HUDEP-2 (cell line): ENCODE measurements around the gene OR2B6.
"Not testable (repeated sequence)": the region's sequence is repeated elsewhere in the genome, so short reads cannot be mapped to it uniquely, and the experiment has no call there.

ENCODE experiments used
- DNase-seq, 76 experiments: peaks; one replicate each; lab custom pipeline; 2025; ENCODE audit not compliant: unreplicated experiment in 76 of 76; lab: John Stamatoyannopoulos, UW

OR2B6 gene

GRCh38 chr6:27956941-27957340, at the start of gene OR2B6:
Gene OR2B6 (plus strand): TSS chr6:27957241. CDS start chr6:27957241, 0 bp downstream.
- DNase-seq, result no peak

- DNase-seq, result no peak
Measured at GRCh38 chr6:27908017-27908416, 49.0 kb upstream of the OR2B6 start.

GRCh38 chr6:27911956-27912446, 45.0 kb upstream of the OR2B6 start, which contains the start of gene OR2B2:
Gene OR2B2 (minus strand): TSS chr6:27912396. CDS start chr6:27912319, 77 bp downstream.
- DNase-seq, result peak in 28 of 76 experiments; percentile 11 to 71 (median 35)

- DNase-seq, result no peak
Measured at GRCh38 chr6:27922949-27923348, 34.1 kb upstream of the OR2B6 start.

GRCh38 chr6:27924179-27924578, 32.9 kb upstream of the OR2B6 start:
- no peak for DNase-seq

GRCh38 chr6:27928041-27928440, 29.0 kb upstream of the OR2B6 start:
- not testable (repeated sequence) for DNase-seq

- not testable (repeated sequence) for DNase-seq
Measured at GRCh38 chr6:27929930-27930329, 27.1 kb upstream of the OR2B6 start.

- DNase-seq, result no peak
Measured at GRCh38 chr6:27931209-27931608, 25.8 kb upstream of the OR2B6 start.

- DNase-seq, result peak in 32 of 76 experiments; percentile 7 to 81 (median 46)
Measured at GRCh38 chr6:27940766-27941165, 16.3 kb upstream of the OR2B6 start.

GRCh38 chr6:27943072-27943471, 14.0 kb upstream of the OR2B6 start:
- DNase-seq, result not testable (repeated sequence)

- no peak for DNase-seq
Measured at GRCh38 chr6:27948237-27948636, 8.8 kb upstream of the OR2B6 start.

- no peak for DNase-seq
Measured at GRCh38 chr6:27951040-27951439, 6.0 kb upstream of the OR2B6 start.

- DNase-seq, result no peak
Measured at GRCh38 chr6:27957516-27957915, 475 bp downstream of the OR2B6 start.

- no peak for DNase-seq
Measured at GRCh38 chr6:27962506-27962905, 5.5 kb downstream of the OR2B6 start.

- no peak for DNase-seq
Measured at GRCh38 chr6:27966044-27966443, 9.0 kb downstream of the OR2B6 start.

- DNase-seq, result no peak
Measured at GRCh38 chr6:27966816-27967426, 9.9 kb downstream of the OR2B6 start.

GRCh38 chr6:27970444-27970843, 13.4 kb downstream of the OR2B6 start:
- no peak for DNase-seq

- DNase-seq, result no peak
Measured at GRCh38 chr6:27972750-27973149, 15.7 kb downstream of the OR2B6 start.

- DNase-seq, result no peak
Measured at GRCh38 chr6:27977387-27977786, 20.3 kb downstream of the OR2B6 start.

- DNase-seq, result no peak
Measured at GRCh38 chr6:27978705-27979104, 21.7 kb downstream of the OR2B6 start.

GRCh38 chr6:27980111-27980510, 23.1 kb downstream of the OR2B6 start:
- DNase-seq, result no peak

- no peak for DNase-seq
Measured at GRCh38 chr6:27986928-27987725, 30.1 kb downstream of the OR2B6 start.
